Measurements from ENCODE around the gene THSD4. TPM values are rescaled to one million over a fixed set of nuclear protein-coding genes. Genes with fewer than 3 reads are reported as not detected.

THSD4 gene
- polyA plus RNA-seq, 1 donor from 2014 or later, result 0.46 TPM

DNA sequence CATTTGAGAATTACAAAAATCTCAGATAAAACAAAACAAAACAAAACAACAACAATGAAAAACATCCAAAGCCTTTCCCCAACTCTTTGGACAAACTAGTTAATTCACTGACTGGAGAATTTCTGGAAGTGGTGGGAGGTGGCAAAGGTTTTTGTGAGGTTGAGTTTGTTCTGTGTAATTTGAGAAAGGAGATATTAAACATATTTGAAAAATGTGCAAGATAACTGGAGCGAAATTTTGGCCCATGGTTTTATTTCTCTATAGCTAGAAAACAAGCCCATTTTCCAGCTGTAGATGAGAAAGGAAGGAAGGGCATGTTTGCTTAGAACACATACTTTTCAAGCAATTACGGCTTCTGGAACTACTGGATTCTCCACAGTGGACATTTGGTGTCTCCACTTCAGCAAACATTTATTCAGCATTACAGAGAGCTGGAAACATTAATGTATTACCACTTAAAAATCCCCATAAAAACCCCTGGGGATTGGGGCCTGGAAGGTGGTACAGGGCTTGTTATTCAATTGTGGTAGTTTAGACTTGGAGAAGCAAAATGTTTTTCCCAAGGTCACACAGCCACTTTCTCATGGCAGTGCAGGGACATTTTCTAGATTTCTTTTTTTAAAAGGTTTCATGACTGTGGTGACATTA lies 135.8 kb downstream of the THSD4 start:
- Histone ChIP-seq H3K27me3 (ENCODE audit: insufficient read depth, low read depth, low read length) (no peaks in the 10 kb centered on the region), H3K9ac (ENCODE audit: low read length) (no peak overlapping the region), H3K4me3 (ENCODE audit: low read length) (peak overlapping the region; percentile 12), H3K9me2 (ENCODE audit: insufficient read depth, low read length) (no peaks in the 10 kb centered on the region), H3K9me3 (ENCODE audit: low read length) (no peaks in the 10 kb centered on the region), H2AFZ (ENCODE audit: low read depth, low read length) (no peak overlapping the region), H4K20me1 (ENCODE audit: insufficient read depth) (no peaks in the 10 kb centered on the region), H3K4me2 (ENCODE audit: low read length) (no peak overlapping the region), H3K36me3 (ENCODE audit: insufficient read depth, low read length) (no peaks in the 10 kb centered on the region), H3K27ac (ENCODE audit: low read length) (peak overlapping the region; percentile 34), H3F3A (ENCODE audit: insufficient read depth, low read length, poor library complexity, severe bottlenecking) (no peaks in the 10 kb centered on the region), H3K79me2 (replicated peaks; ENCODE audit: insufficient read depth, low read length) (no peaks in the 10 kb centered on the region)
- no peak for TF ChIP-seq POLR2AphosphoS5 (IDR thresholded peaks at IDR 0.05)
- no peak for TF ChIP-seq SMC3 (conservative IDR thresholded peaks at IDR 0.05; ENCODE audit: poor library complexity)
- TF ChIP-seq, protein P1, sequence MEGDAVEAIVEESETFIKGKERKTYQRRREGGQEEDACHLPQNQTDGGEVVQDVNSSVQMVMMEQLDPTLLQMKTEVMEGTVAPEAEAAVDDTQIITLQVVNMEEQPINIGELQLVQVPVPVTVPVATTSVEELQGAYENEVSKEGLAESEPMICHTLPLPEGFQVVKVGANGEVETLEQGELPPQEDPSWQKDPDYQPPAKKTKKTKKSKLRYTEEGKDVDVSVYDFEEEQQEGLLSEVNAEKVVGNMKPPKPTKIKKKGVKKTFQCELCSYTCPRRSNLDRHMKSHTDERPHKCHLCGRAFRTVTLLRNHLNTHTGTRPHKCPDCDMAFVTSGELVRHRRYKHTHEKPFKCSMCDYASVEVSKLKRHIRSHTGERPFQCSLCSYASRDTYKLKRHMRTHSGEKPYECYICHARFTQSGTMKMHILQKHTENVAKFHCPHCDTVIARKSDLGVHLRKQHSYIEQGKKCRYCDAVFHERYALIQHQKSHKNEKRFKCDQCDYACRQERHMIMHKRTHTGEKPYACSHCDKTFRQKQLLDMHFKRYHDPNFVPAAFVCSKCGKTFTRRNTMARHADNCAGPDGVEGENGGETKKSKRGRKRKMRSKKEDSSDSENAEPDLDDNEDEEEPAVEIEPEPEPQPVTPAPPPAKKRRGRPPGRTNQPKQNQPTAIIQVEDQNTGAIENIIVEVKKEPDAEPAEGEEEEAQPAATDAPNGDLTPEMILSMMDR (IDR thresholded peaks at IDR 0.05; ENCODE audit: poor library complexity, severe bottlenecking), result no peak
- no peak for TF ChIP-seq MXI1 (conservative IDR thresholded peaks at IDR 0.05; ENCODE audit: poor library complexity, severe bottlenecking)
- TF ChIP-seq EP300 (conservative IDR thresholded peaks at IDR 0.05; ENCODE audit: poor library complexity, severe bottlenecking), result no peak
- TF ChIP-seq, protein P2, sequence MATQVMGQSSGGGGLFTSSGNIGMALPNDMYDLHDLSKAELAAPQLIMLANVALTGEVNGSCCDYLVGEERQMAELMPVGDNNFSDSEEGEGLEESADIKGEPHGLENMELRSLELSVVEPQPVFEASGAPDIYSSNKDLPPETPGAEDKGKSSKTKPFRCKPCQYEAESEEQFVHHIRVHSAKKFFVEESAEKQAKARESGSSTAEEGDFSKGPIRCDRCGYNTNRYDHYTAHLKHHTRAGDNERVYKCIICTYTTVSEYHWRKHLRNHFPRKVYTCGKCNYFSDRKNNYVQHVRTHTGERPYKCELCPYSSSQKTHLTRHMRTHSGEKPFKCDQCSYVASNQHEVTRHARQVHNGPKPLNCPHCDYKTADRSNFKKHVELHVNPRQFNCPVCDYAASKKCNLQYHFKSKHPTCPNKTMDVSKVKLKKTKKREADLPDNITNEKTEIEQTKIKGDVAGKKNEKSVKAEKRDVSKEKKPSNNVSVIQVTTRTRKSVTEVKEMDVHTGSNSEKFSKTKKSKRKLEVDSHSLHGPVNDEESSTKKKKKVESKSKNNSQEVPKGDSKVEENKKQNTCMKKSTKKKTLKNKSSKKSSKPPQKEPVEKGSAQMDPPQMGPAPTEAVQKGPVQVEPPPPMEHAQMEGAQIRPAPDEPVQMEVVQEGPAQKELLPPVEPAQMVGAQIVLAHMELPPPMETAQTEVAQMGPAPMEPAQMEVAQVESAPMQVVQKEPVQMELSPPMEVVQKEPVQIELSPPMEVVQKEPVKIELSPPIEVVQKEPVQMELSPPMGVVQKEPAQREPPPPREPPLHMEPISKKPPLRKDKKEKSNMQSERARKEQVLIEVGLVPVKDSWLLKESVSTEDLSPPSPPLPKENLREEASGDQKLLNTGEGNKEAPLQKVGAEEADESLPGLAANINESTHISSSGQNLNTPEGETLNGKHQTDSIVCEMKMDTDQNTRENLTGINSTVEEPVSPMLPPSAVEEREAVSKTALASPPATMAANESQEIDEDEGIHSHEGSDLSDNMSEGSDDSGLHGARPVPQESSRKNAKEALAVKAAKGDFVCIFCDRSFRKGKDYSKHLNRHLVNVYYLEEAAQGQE (IDR thresholded peaks at IDR 0.05; ENCODE audit: borderline replicate concordance), result no peak
- no peak for TF ChIP-seq RAD21 (conservative IDR thresholded peaks at IDR 0.05)
- TF ChIP-seq TAF1 (IDR thresholded peaks at IDR 0.05; ENCODE audit: low read depth), result no peak
- no peak for TF ChIP-seq EZH2 (IDR thresholded peaks at IDR 0.05; ENCODE audit: borderline replicate concordance, insufficient read depth, low read length, poor library complexity, severe bottlenecking)

DNA sequence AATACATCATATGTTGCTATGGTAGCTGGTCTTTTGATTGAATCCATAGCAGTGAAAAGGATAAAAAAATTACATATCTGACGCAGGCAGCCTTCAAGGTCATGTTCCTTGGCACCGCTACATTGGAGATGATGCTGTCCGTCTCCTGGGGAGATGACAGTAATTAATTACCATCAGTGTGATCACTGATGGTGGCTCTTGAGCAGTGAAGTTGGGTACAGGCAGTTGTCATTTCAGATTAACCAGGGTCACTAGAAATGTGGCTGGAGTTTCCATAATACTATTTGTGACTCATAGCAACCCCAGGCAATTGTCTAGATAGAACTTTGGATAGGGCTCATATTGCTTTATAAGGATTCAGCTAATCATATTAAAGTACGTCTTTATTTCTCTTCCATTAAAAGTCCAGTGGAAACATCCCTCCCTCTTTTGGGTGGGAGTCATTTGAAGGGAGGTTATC lies 136.3 kb downstream of the THSD4 start:
- Histone ChIP-seq H3K9ac (ENCODE audit: low read length) (no peak overlapping the region), H3F3A (ENCODE audit: insufficient read depth, low read length, poor library complexity, severe bottlenecking) (no peaks in the 10 kb centered on the region), H3K4me3 (ENCODE audit: low read length) (peak overlapping the region; percentile 12), H4K20me1 (ENCODE audit: insufficient read depth) (no peaks in the 10 kb centered on the region), H3K9me2 (ENCODE audit: insufficient read depth, low read length) (no peaks in the 10 kb centered on the region), H3K27me3 (ENCODE audit: insufficient read depth, low read depth, low read length) (no peaks in the 10 kb centered on the region), H3K9me3 (ENCODE audit: low read length) (no peaks in the 10 kb centered on the region), H3K79me2 (replicated peaks; ENCODE audit: insufficient read depth, low read length) (no peaks in the 10 kb centered on the region), H2AFZ (ENCODE audit: low read depth, low read length) (no peak overlapping the region), H3K4me2 (ENCODE audit: low read length) (no peak overlapping the region), H3K36me3 (ENCODE audit: insufficient read depth, low read length) (no peaks in the 10 kb centered on the region), H3K27ac (ENCODE audit: low read length) (peak overlapping the region; percentile 34)
- TF ChIP-seq SMC3 (conservative IDR thresholded peaks at IDR 0.05; ENCODE audit: poor library complexity) (no peak), EZH2 (IDR thresholded peaks at IDR 0.05; ENCODE audit: borderline replicate concordance, insufficient read depth, low read length, poor library complexity, severe bottlenecking) (no peak), MXI1 (conservative IDR thresholded peaks at IDR 0.05; ENCODE audit: poor library complexity, severe bottlenecking) (no peak), POLR2AphosphoS5 (IDR thresholded peaks at IDR 0.05) (peak; percentile 27), RAD21 (conservative IDR thresholded peaks at IDR 0.05) (no peak), EP300 (conservative IDR thresholded peaks at IDR 0.05; ENCODE audit: poor library complexity, severe bottlenecking) (peak; percentile 67), TAF1 (IDR thresholded peaks at IDR 0.05; ENCODE audit: low read depth) (no peak)
- TF ChIP-seq, protein P2 (IDR thresholded peaks at IDR 0.05; ENCODE audit: borderline replicate concordance), result no peak
- TF ChIP-seq, protein P1 (IDR thresholded peaks at IDR 0.05; ENCODE audit: poor library complexity, severe bottlenecking), result no peak

Data from neural cell (in vitro differentiated cells).